Vagina (tissue), 2 donors: ENCODE measurements around the gene MMEL1. TPM values are rescaled to one million over a fixed set of nuclear protein-coding genes. Genes with fewer than 3 reads are reported as not detected.

Experiments used
- DNase-seq, 2 donors: peaks; one replicate each; pipeline ENCODE4 v3.0.0-alpha.2; 2017; ENCODE audit errors: extremely low spot score in 2 of 2
- H3K27ac ChIP-seq: fragments of 200-600 bp; sonication (generic); one replicate; pipeline ENCODE4 v1.5.1; 2019
- H3K27me3 ChIP-seq: fragments of 200-600 bp; sonication (generic); one replicate; pipeline ENCODE4 v1.5.1; 2019
- H3K36me3 ChIP-seq, 2 donors: fragments of 200-600 bp; sonication (generic); one replicate each; pipeline ENCODE4 v1.5.1; 2017 to 2019
- H3K4me1 ChIP-seq: fragments of 200-600 bp; sonication (generic); one replicate; pipeline ENCODE4 v1.5.1; 2019
- H3K4me3 ChIP-seq, 2 donors: fragments of 200-600 bp; sonication (generic); 1 replicate in 1 of 2; 2 replicates in 1 of 2; pipeline ENCODE4 v1.5.1; 2016 to 2019
- H3K9me3 ChIP-seq: fragments of 200-600 bp; sonication (generic); one replicate; pipeline ENCODE4 v1.5.1; 2019
- CTCF ChIP-seq, 3 experiments: fragments of 450-650 bp in 2 of 3; fragments of 200-600 bp in 1 of 3; sonication (generic) in 1 of 3; IDR thresholded peaks; one replicate each; pipeline ENCODE4 v1.5.1; 2017 to 2019; ENCODE audit warnings: antibody characterized with exemption in 3 of 3, mild to moderate bottlenecking in 2 of 3, moderate library complexity in 2 of 3
- POLR2A ChIP-seq, 2 donors: fragments of 450-650 bp; IDR thresholded peaks; one replicate each; pipeline ENCODE4 v1.6.1; 2017; ENCODE audit warnings: antibody characterized with exemption in 2 of 2, mild to moderate bottlenecking in 2 of 2, moderate library complexity in 2 of 2
- POLR2AphosphoS5 ChIP-seq, 2 donors: sonication (generic); formaldehyde crosslinking; IDR thresholded peaks; one replicate each; pipeline ENCODE4 v1.9.0; 2017; ENCODE audit warnings: antibody characterized with exemption in 2 of 2, mild to moderate bottlenecking in 2 of 2, low read depth in 1 of 2; ENCODE audit not compliant: insufficient read depth in 1 of 2
- intact Hi-C: fragments of 100-400 bp; cut with DNase I; formaldehyde crosslinking; loops from one replicate; pipeline ENCODE4 v1.15.1; 2023
- total RNA-seq: library from RNA; depleted of rRNA; stranded (reverse); fragments of >200 nt; gene quantifications from one replicate; pipeline ENCODE4 v1.2.3, GENCODE V29; 2016

MMEL1 gene
- total RNA-seq, 1 donor from 2014 or later = 4.4 TPM

GRCh38 chr1:2644591-2645101, 11.8 kb upstream of the MMEL1 start:
- no peaks in the 10 kb centered on the region for H3K36me3 ChIP-seq
- peaks cover 25% of the 10 kb centered on the region for H3K4me1 ChIP-seq
- no peak for DNase-seq
- H3K9me3 ChIP-seq = peaks cover 4% of the 10 kb centered on the region
- H3K27ac ChIP-seq = no peak overlapping the region
- TF ChIP-seq POLR2A (IDR thresholded peaks at IDR 0.05) = no peak
- no peak for TF ChIP-seq CTCF (IDR thresholded peaks at IDR 0.05)
- TF ChIP-seq POLR2AphosphoS5 (IDR thresholded peaks at IDR 0.05; ENCODE audit: insufficient read depth in 1 of 2, low read depth in 1 of 2) = no peak
- intact Hi-C loops = loop anchor here (5.0 to 10.0 kb wide), 2 partner anchors 52 to 230 kb away; partner anchors contain the start of gene PEX10
- no peak overlapping the region for H3K4me3 ChIP-seq
- no peaks in the 10 kb centered on the region for H3K27me3 ChIP-seq

- DNase-seq = no peak
- Histone ChIP-seq H3K4me3 (no peak overlapping the region), H3K27ac (no peak overlapping the region), H3K9me3 (peaks cover 4% of the 10 kb centered on the region), H3K36me3 (no peaks in the 10 kb centered on the region), H3K27me3 (no peaks in the 10 kb centered on the region), H3K4me1 (peaks cover 25% of the 10 kb centered on the region)
- intact Hi-C loops = loop anchor here (5.0 to 10.0 kb wide), 2 partner anchors 52 to 229 kb away; partner anchors contain the start of gene PEX10
- TF ChIP-seq POLR2AphosphoS5 (IDR thresholded peaks at IDR 0.05; ENCODE audit: insufficient read depth in 1 of 2, low read depth in 1 of 2) (no peak), CTCF (IDR thresholded peaks at IDR 0.05) (no peak), POLR2A (IDR thresholded peaks at IDR 0.05) (no peak)
Observed at GRCh38 chr1:2644171-2644570, 11.4 kb upstream of the MMEL1 start.

GRCh38 chr1:2643414-2644077, 10.7 kb upstream of the MMEL1 start:
- peak overlapping the region; percentile 81 to 85 for H3K4me3 ChIP-seq
- no peak for DNase-seq
- H3K27ac ChIP-seq = no peak overlapping the region
- peaks cover 25% of the 10 kb centered on the region for H3K4me1 ChIP-seq
- H3K36me3 ChIP-seq = no peaks in the 10 kb centered on the region
- TF ChIP-seq POLR2A (IDR thresholded peaks at IDR 0.05) = no peak
- TF ChIP-seq CTCF (IDR thresholded peaks at IDR 0.05) = no peak
- TF ChIP-seq POLR2AphosphoS5 (IDR thresholded peaks at IDR 0.05; ENCODE audit: insufficient read depth in 1 of 2, low read depth in 1 of 2) = no peak
- intact Hi-C loops = loop anchor here (5.0 to 10.0 kb wide), 2 partner anchors 51 to 229 kb away; partner anchors contain the start of gene PEX10
- no peaks in the 10 kb centered on the region for H3K27me3 ChIP-seq
- H3K9me3 ChIP-seq = peaks cover 4% of the 10 kb centered on the region

- peak in 1 of 2 donors; percentile 75 for TF ChIP-seq POLR2A (IDR thresholded peaks at IDR 0.05)
- TF ChIP-seq CTCF (IDR thresholded peaks at IDR 0.05) = no peak
- peak in 1 of 2 donors; percentile 84 for TF ChIP-seq POLR2AphosphoS5 (IDR thresholded peaks at IDR 0.05; ENCODE audit: insufficient read depth in 1 of 2, low read depth in 1 of 2)
- no peak for DNase-seq
- H3K9me3 ChIP-seq = peaks cover 4% of the 10 kb centered on the region
- peaks cover 25% of the 10 kb centered on the region for H3K4me1 ChIP-seq
- intact Hi-C loops = loop anchor here (5.0 to 10.0 kb wide), 2 partner anchors 50 to 228 kb away; partner anchors contain the start of gene PEX10
- H3K36me3 ChIP-seq = no peaks in the 10 kb centered on the region
- peak overlapping the region; percentile 81 to 85 for H3K4me3 ChIP-seq
- no peaks in the 10 kb centered on the region for H3K27me3 ChIP-seq
- peak overlapping the region; percentile 84 for H3K27ac ChIP-seq
Observed at GRCh38 chr1:2642560-2643413, 10.0 kb upstream of the MMEL1 start.
